Caki2 (cell line): ENCODE results near the gene SCNN1B. TPM values are rescaled to one million over a fixed set of nuclear protein-coding genes. Genes with fewer than 3 reads are reported as not detected.
"Not testable (repeated sequence)": the region's sequence is repeated elsewhere in the genome, so short reads cannot be mapped to it uniquely, and the experiment has no call there.

Experiments used
- DNase-seq: peaks from one replicate; pipeline ENCODE4 v3.0.0-alpha.2; 2015; ENCODE audit warnings: low read depth
- in situ Hi-C: cut with HindIII; loops from 2 replicates; pipeline ENCODE4 v1.10.0; 2016; ENCODE audit warnings: low sequenced_read_pairs, low pct_unique_long_range_greater_than_20kb, mixed read lengths
- total RNA-seq: library from RNA; depleted of rRNA; stranded (reverse); fragments of >200 nt; shearing (Covaris generic); gene quantifications from 2 replicates; pipeline ENCODE4 v1.2.3, GENCODE V29; 2014; ENCODE audit warnings: low replicate concordance

SCNN1B gene
- total RNA-seq, 1 experiment from 2014 or later, result not detected

GRCh38 chr16:23388786-23389185, 86.7 kb downstream of the SCNN1B start:
- DNase-seq, result no peak
- in situ Hi-C loops, result no loop called here

DNA sequence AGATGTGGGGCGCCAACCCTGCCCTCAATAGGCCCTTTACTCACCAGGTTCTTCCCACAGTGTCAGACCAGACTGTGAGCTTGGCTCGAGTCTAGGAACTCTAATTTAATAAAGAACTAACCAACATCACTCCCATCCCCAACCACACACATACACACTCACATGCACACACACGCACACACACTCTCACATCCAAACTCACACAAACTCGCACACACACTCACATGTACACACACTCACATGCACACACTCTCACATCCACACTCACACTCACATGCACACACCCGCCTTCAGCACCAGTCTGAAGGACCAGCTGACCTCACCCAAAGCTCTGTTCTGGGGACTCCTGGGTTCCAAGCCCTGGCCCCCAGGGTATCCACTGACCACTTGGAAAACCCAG, 87.1 kb downstream of the SCNN1B start:
- no peak for DNase-seq
- in situ Hi-C loops, result no loop called here

DNA sequence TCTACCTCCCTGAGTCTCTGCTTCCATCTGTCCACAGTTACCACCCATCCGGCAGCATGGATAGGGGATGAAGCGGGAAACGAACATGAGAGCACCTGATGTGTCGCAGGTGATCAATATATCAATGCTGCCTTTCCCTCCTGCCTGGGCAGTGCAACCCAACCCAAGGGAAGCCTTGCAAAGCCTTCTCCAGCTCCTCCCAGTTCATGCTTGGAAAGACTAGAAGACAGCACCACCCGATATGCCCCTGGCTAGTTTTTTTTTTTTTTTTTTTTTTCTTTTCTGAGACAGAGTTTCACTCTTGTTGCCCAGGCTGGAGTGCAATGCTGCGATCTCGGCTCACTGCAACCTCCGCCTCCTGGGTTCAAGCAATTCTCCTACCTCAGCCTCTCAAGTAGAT, 87.8 kb downstream of the SCNN1B start:
- in situ Hi-C loops, DNase-seq: not testable (repeated sequence)

DNA sequence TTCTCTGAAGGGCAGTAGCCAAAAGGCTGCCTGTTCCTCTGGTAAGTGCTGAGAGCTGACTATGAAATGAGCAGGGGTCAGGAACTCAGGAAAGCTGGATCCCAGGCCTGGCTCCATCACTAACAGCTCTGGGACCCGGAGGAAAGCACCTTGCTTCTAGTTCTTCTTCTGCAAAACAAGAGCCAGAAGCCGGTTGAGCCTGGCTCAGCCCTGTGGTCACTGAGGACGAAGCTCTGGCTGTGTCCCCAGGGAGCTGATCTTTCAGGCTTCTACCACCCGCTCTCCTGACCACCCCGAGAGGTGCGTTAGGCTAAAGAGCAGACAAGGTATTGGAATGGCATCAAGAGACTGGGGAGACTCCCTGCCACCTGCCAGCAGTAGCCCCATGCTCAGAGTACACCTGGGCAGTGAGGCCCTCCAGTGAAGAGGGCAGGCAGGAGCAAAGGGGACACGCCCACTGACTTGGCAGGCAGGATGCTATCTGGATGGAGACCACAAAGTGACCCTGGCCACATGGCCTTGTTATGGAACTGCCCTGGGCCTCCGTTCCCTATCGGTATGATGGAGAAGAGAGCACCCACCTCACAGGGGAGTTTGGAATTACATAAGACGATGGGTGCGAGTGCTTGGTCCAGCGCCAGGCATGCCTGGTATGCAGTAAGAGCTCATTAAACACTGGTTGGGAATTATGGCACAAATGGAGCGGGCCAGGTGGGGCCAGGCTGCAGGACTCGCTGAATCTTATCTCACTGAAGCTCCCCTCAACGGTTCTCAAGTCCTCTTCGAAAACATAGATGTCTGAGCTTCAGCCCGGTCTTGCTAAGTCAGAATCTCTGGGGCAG, 89.5 kb downstream of the SCNN1B start:
- in situ Hi-C loops, result no loop called here
- DNase-seq, result no peak

DNA sequence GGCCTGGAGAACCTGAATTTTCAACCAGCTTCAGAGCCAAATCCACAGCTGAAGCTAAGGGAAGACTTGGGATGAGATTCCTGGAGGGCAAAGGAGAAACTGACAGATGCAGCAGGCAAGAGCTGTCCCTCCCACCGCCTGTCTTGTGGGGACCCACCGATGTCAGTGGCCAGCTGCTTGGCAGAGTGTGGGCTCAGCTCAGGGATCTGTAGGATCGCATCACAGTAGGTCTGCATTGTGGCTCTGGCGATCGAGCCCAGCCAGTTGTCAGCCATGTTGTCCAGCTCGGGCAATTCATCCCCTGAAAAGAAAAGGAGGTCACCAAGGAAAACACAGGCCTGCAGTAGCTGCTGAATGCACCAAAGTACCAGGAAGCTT, 90.1 kb downstream of the SCNN1B start:
- in situ Hi-C loops, result no loop called here

GRCh38 chr16:23394141-23394831, 92.2 kb downstream of the SCNN1B start:
- in situ Hi-C loops, result no loop called here

More for the DNA sequence above, 90.1 kb downstream of the SCNN1B start:
- no peak for DNase-seq

DNA sequence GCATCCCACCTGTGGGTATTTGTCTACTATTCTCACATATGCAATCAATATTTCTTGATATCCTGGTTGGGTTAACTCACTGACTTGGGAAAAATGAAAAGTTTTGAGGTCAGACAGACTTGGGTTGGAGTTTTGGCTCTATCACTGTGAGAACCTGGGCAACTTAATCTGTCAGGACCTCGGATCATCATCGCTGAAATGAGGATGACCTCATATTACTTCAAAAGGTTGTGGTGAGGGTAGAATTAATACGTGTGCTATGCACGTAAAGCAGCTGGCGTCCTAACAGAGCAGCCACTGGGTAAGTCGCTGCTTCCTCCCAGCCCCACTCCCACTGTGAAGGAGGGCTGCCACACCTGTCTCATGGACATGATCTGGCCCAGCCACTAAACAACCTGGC, 93.6 kb downstream of the SCNN1B start:
- in situ Hi-C loops, result no loop called here
- DNase-seq, result no peak

More at GRCh38 chr16:23394141-23394831, 92.2 kb downstream of the SCNN1B start:
- no peak for DNase-seq

DNA sequence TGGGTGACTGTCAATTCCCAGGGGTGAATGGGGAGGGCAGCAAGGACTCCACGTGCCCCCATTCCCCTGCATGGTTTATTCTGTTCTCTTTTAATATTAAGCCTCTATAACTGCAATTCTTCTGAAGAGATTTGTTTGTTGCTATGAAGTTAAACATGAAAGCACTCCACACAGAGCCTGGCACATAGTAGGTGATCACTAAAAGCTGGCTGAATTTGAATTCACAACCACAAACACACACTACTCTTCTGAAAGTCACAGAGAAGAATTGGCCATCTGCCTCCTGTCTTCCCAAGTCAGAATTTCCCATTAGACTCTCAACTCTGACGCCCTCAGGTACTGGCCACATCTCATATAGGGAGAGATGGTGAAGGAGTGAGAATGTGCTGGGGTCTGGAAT, 95.4 kb downstream of the SCNN1B start:
- DNase-seq, result no peak
- in situ Hi-C loops, result no loop called here

- DNase-seq, result no peak
- in situ Hi-C loops, result no loop called here
These were observed 97.1 kb downstream of the SCNN1B start for GRCh38 chr16:23398987-23399805.

DNA sequence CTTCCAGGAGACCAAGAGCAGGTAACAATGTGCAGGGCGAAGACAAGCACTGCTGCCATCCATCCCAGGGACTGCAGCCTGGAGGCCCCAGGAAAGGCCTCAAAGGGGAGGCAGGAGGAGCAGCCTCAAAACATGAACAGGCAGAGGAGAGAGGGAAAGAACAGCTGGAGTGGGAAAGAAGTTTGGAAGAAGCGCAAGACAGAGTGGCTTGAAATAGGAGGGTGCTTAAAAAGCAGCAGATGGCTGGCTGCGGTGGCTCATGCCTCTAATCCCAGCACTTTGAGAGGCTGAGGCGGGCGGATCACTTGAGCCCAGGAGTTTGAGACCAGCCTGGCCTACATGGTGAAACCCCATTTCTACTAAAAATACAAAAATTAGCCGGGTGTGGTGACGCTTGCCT, 98.3 kb downstream of the SCNN1B start:
- DNase-seq, in situ Hi-C loops: not testable (repeated sequence)

DNA sequence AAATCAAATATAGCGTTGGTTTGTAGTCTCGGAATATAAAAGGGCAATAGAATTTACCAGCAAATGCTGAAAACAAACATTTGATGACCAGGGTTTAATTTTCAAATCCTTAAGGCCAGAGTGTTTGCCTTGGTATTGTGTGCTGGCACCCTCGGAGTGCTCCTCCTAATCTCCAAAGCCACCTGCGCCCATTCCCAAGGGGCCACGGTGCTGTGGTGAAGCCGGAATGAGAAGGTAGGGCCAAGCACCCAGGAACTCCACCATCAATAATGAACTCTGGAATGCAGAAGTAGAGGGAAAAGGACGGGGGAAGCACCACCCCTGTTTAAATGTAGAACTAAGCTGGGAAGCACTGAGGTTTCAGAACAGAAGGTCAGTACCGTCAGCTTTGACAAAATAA, 99.0 kb downstream of the SCNN1B start:
- in situ Hi-C loops, result no loop called here

GRCh38 chr16:23402100-23402499, 100.0 kb downstream of the SCNN1B start:
- DNase-seq, result no peak
- in situ Hi-C loops, result no loop called here

More for the DNA sequence above, 99.0 kb downstream of the SCNN1B start:
- DNase-seq, result no peak

GRCh38 chr16:23403547-23403946, 101.4 kb downstream of the SCNN1B start:
- in situ Hi-C loops, result no loop called here
- no peak for DNase-seq

DNA sequence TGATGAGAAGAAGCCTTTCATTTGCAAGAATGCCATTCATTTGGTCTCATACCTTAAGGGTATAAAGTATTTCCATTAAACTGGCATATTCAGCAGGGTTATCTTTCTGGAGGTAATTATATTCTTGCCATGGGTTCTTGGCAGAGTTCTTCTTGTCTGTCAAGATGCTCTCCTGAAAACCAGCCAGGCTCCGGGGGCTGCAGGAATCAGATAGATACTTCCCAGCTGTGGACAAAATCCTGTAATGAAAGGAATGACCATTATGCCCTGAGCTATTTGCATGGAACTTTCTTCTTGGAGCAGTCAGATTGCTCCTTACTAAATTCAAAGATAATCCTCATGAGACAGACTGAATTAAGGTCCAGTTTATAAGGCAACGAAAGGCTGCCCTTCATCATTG, 103.9 kb downstream of the SCNN1B start:
- no peak for DNase-seq
- in situ Hi-C loops, result no loop called here

DNA sequence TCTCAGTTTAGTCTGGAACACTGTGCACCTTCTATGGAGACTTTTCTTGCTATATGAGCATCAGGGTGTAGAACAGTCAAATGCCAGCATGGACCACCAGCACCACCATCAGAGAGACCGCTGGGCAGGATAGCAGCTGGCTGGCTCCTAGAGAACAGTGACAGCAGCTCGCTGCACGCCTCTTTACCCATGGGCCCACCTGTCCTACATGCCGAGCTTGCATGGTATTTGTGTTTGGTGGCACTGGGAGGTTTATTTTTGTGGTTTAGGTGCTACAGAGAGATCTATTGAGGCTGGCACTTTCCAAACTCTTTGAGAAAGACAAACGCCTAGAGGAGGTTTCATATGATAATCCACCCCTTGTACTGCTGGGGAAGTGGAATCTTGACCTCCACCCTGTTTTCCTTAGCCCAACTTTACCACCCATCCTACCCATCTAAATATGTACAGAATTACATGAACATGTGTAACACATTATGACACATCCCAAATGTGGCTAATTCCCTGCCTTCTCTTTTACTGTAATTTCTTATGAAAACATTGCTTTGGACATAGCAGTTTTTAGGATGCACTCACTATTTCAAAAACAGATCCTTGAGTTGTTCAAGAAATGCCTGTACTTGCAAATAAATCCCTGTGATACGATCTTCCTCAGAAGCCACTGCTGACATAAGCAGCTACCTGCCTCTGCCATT, 104.6 kb downstream of the SCNN1B start:
- in situ Hi-C loops, result no loop called here
- DNase-seq, result no peak

DNA sequence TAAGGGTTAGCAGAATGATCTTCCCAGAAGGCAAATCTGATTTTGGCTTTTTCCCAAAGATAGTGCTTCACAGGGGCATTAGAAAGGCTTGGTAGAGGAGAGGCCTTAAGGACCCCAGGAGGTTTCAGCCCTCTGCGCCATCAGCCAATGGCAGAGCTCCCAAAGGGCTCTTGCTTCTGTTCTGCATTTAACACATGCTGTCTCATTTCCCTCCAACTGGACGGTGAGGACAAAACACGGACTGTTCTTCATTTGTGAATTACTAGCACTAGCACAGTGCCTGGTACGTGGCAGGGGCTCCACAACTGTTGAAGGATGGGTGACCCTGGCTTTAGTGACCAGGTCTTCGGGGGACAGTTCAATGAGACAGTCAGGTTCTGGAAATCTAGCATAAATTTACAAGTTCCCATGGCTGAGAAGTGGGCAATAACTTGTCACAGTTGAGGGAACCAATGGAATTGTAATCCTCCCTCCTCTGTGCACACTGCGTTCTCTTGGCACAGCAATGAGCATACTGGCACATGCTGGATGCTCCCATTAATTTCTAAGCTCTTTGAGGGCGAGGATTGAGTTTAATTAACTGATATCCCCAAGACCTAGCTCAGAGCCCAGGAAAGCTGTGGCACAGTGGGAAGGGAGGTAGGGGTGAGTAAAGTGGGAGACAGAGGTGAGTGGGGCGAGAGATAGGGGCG, 105.5 kb downstream of the SCNN1B start:
- in situ Hi-C loops, result no loop called here

GRCh38 chr16:23408242-23408822, 106.2 kb downstream of the SCNN1B start:
- in situ Hi-C loops, result no loop called here
- DNase-seq, result no peak

More for the DNA sequence above, 105.5 kb downstream of the SCNN1B start:
- no peak for DNase-seq
